ENCODE results near the gene PCSK6.

PCSK6 gene

GRCh38 chr15:101322854-101323477 is 166.5 kb downstream of the PCSK6 start:
- TF ChIP-seq, protein P1, sequence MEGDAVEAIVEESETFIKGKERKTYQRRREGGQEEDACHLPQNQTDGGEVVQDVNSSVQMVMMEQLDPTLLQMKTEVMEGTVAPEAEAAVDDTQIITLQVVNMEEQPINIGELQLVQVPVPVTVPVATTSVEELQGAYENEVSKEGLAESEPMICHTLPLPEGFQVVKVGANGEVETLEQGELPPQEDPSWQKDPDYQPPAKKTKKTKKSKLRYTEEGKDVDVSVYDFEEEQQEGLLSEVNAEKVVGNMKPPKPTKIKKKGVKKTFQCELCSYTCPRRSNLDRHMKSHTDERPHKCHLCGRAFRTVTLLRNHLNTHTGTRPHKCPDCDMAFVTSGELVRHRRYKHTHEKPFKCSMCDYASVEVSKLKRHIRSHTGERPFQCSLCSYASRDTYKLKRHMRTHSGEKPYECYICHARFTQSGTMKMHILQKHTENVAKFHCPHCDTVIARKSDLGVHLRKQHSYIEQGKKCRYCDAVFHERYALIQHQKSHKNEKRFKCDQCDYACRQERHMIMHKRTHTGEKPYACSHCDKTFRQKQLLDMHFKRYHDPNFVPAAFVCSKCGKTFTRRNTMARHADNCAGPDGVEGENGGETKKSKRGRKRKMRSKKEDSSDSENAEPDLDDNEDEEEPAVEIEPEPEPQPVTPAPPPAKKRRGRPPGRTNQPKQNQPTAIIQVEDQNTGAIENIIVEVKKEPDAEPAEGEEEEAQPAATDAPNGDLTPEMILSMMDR (conservative IDR thresholded peaks at IDR 0.05; ENCODE audit: low read depth, low read length): no peak
- no peak for DNase-seq (ENCODE audit: low read depth)
- H3K4me3 ChIP-seq (ENCODE audit: low read depth, low read length): no peak overlapping the region

DNA sequence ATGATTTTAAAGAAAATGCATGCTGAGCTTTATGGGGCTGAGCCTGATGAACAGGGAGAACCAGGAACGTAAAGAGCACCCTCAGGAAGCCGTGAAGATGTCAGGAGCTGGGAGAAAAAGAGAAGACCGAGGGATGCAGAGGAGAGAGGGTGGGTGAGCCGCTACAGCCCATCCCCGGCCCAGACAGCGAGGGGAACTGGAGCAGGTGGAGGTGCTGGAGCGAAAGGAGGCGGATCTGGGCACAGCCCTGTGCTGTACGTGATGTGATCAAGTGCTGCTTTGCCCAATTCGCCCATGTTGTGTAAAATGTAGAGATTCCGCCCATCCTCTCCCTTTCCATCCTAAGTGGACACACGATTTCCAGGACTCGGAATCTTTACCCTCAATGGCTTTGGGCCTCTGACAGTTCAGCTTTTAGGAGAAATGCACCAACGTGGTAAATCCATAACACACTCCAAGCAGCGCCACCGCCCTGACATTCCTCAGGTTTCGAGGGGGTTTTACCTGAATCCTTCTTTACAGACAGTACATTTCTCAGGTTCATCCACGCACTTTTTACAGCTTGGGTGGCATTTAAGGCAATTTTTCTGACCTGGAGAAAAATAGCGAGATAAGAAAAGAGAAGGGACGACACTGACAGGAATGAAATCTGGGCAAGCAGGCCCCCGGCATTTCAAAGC is 167.4 kb downstream of the PCSK6 start:
- TF ChIP-seq, protein P1 (conservative IDR thresholded peaks at IDR 0.05; ENCODE audit: low read depth, low read length): no peak
- DNase-seq (ENCODE audit: low read depth): no peak

DNA sequence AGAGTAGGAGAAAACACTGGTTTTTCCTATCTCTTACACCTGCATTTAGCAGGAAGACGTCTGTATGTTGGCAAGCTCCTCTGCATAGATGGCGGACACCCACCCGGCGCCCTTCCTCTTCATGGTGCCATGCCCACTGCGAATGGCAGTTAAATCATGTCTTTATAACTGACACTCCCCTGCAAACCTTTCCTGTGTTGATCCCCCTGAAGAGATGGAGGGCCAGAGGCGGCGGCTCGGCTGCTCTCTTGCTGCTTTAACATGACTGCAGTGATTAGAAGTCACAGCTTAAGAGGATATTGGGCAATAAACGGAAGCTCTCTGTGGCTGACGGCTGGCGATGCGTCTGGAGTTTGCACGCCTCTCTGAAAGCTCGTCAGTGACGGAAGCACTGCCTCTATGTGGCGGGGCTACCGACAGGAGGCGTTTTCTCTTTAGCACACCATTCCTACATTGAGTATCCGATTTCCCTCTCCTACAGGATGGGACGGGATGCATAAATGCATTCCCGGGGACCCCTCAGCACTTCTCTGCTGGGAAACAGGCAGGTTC is 168.9 kb downstream of the PCSK6 start:
- TF ChIP-seq, protein P1 (conservative IDR thresholded peaks at IDR 0.05; ENCODE audit: low read depth, low read length): peak; percentile 44
- no peak overlapping the region for H3K4me3 ChIP-seq (ENCODE audit: low read depth, low read length)
- DNase-seq (ENCODE audit: low read depth): peak; percentile 53

More for the DNA sequence above, 167.4 kb downstream of the PCSK6 start:
- H3K4me3 ChIP-seq (ENCODE audit: low read depth, low read length): no peak overlapping the region

DNA sequence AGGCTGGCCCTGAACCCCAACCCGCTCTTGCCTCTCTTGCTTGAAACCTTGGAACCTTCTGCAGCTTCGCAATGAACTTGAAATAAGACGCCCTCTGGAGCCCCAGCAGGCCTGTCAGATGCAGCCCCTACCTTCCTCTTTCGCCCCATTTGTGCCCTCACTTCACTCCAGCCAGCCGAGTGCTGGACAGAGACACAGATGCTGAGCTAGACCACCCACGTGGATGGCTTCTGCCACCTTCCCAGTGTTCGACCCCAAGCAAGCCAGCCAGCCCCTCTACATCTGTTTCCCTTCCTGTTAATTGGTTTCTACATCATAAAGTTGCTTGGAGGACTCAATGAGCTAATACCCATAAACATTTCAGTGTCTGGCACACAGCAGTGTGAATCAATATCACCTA is 170.7 kb downstream of the PCSK6 start:
- H3K4me3 ChIP-seq (ENCODE audit: low read depth, low read length): no peak overlapping the region
- DNase-seq (ENCODE audit: low read depth): no peak
- TF ChIP-seq, protein P1 (conservative IDR thresholded peaks at IDR 0.05; ENCODE audit: low read depth, low read length): no peak

- DNase-seq (ENCODE audit: low read depth): no peak
- TF ChIP-seq, protein P1 (conservative IDR thresholded peaks at IDR 0.05; ENCODE audit: low read depth, low read length): no peak
- H3K4me3 ChIP-seq (ENCODE audit: low read depth, low read length): no peak overlapping the region
Measured at GRCh38 chr15:101318147-101318819, 171.2 kb downstream of the PCSK6 start.

- no peak overlapping the region for H3K4me3 ChIP-seq (ENCODE audit: low read depth, low read length)
- TF ChIP-seq, protein P1 (conservative IDR thresholded peaks at IDR 0.05; ENCODE audit: low read depth, low read length): no peak
- no peak for DNase-seq (ENCODE audit: low read depth)
Measured at GRCh38 chr15:101317336-101317872, 172.1 kb downstream of the PCSK6 start.
